Superior temporal gyrus (tissue), 1 donor: ENCODE data around the gene AKR1A1.

Experiments used
- DNase-seq: peaks from one replicate; pipeline ENCODE4 v3.0.0-alpha.2; 2016; ENCODE audit errors: extremely low spot score

The AKR1A1 gene

GRCh38 chr1:45615885-45616284 is 65.3 kb downstream of the AKR1A1 start:
- no peak for DNase-seq

GRCh38 chr1:45617618-45618017 is 67.0 kb downstream of the AKR1A1 start:
- DNase-seq = no peak

GRCh38 chr1:45619149-45619921 is 68.7 kb downstream of the AKR1A1 start:
- DNase-seq = no peak
